CD4-positive, alpha-beta T cell treated with Interleukin-15 for 1 hour (primary cell): ENCODE results near the gene HSPG2.
"Not testable (repeated sequence)": the region's sequence is repeated elsewhere in the genome, so short reads cannot be mapped to it uniquely, and the experiment has no call there.

Source experiments
- DNase-seq: peaks from one replicate; pipeline ENCODE4 v3.0.0-alpha.2; 2020

The HSPG2 gene

GRCh38 chr1:21955501-21956281 lies 18.6 kb upstream of the HSPG2 start:
- DNase-seq: no peak

GRCh38 chr1:21955058-21955457 lies 17.9 kb upstream of the HSPG2 start:
- no peak for DNase-seq

GRCh38 chr1:21952786-21953520 lies 15.8 kb upstream of the HSPG2 start:
- DNase-seq: no peak

- no peak for DNase-seq
These were observed 14.2 kb upstream of the HSPG2 start for GRCh38 chr1:21951226-21951870.

GRCh38 chr1:21950734-21951133 lies 13.6 kb upstream of the HSPG2 start:
- DNase-seq: no peak

- no peak for DNase-seq
These were observed 9.9 kb upstream of the HSPG2 start for GRCh38 chr1:21946836-21947587.

- no peak for DNase-seq
These were observed 7.6 kb upstream of the HSPG2 start for GRCh38 chr1:21944733-21945073.

GRCh38 chr1:21942959-21943640 lies 6.0 kb upstream of the HSPG2 start:
- DNase-seq: not testable (repeated sequence)

- DNase-seq: no peak
These were observed 5.4 kb upstream of the HSPG2 start for GRCh38 chr1:21942464-21942863.

- no peak for DNase-seq
These were observed 4.3 kb upstream of the HSPG2 start for GRCh38 chr1:21941370-21941769.

GRCh38 chr1:21940492-21940891 lies 3.4 kb upstream of the HSPG2 start:
- DNase-seq: no peak

GRCh38 chr1:21939650-21940374 lies 2.7 kb upstream of the HSPG2 start:
- no peak for DNase-seq

GRCh38 chr1:21938732-21939538 lies 1.8 kb upstream of the HSPG2 start:
- DNase-seq: no peak

- DNase-seq: peak; percentile 72
These were observed 437 bp upstream of the HSPG2 start for GRCh38 chr1:21937372-21938121.

- no peak for DNase-seq
These were observed 611 bp downstream of the HSPG2 start for GRCh38 chr1:21936366-21937031.

- no peak for DNase-seq
These were observed 1.2 kb downstream of the HSPG2 start for GRCh38 chr1:21935891-21936365.

- DNase-seq: no peak
These were observed 1.7 kb downstream of the HSPG2 start for GRCh38 chr1:21935393-21935804.

- DNase-seq: no peak
These were observed 3.5 kb downstream of the HSPG2 start for GRCh38 chr1:21933397-21934248.

GRCh38 chr1:21932127-21932526 lies 5.0 kb downstream of the HSPG2 start:
- DNase-seq: no peak
